ENCODE measurements around the gene DUSP10. TPM values are rescaled to one million over a fixed set of nuclear protein-coding genes. Genes with fewer than 3 reads are reported as not detected.
A peak's percentile ranks its signal among the peaks of the same experiment; 100 is the strongest.

Gene DUSP10
- total and polyA plus RNA-seq, 2 experiments from 2014 or later = 13.8 to 25.4 TPM

GRCh38 chr1:221765527-221765926, 23.6 kb upstream of the DUSP10 start:
- no peaks in the 10 kb centered on the region for H3K9me3 ChIP-seq (ENCODE audit: low read depth)
- no peak for TF ChIP-seq CTCF (IDR thresholded peaks at IDR 0.05; ENCODE audit: low read depth, low read length)
- H3K4me3 ChIP-seq = no peak overlapping the region
- DNase-seq (ENCODE audit: low read depth in 1 of 2, low spot score in 1 of 2) = peak in 1 of 2 donors; percentile 2
- no peaks in the 10 kb centered on the region for H3K4me1 ChIP-seq (ENCODE audit: low read depth)
- no peaks in the 10 kb centered on the region for H3K36me3 ChIP-seq
- H3K27ac ChIP-seq = no peak overlapping the region
- H3K27me3 ChIP-seq = no peaks in the 10 kb centered on the region

- peak in 1 of 2 donors; percentile 25 for DNase-seq (ENCODE audit: low read depth in 1 of 2, low spot score in 1 of 2)
- no peak for TF ChIP-seq CTCF (IDR thresholded peaks at IDR 0.05; ENCODE audit: low read depth, low read length)
- Histone ChIP-seq H3K4me1 (ENCODE audit: low read depth) (no peaks in the 10 kb centered on the region), H3K4me3 (no peak overlapping the region), H3K27me3 (no peaks in the 10 kb centered on the region), H3K9me3 (ENCODE audit: low read depth) (no peaks in the 10 kb centered on the region), H3K27ac (no peak overlapping the region), H3K36me3 (no peaks in the 10 kb centered on the region)
These were observed 20.2 kb upstream of the DUSP10 start for GRCh38 chr1:221762121-221762520.

GRCh38 chr1:221761354-221762002, 19.6 kb upstream of the DUSP10 start:
- Histone ChIP-seq H3K4me3 (no peak overlapping the region), H3K36me3 (no peaks in the 10 kb centered on the region), H3K27ac (no peak overlapping the region), H3K27me3 (no peaks in the 10 kb centered on the region), H3K4me1 (ENCODE audit: low read depth) (no peaks in the 10 kb centered on the region), H3K9me3 (ENCODE audit: low read depth) (no peaks in the 10 kb centered on the region)
- no peak for DNase-seq (ENCODE audit: low read depth in 1 of 2, low spot score in 1 of 2)
- TF ChIP-seq CTCF (IDR thresholded peaks at IDR 0.05; ENCODE audit: low read depth, low read length) = no peak

GRCh38 chr1:221760911-221761310, 19.0 kb upstream of the DUSP10 start:
- H3K36me3 ChIP-seq = no peaks in the 10 kb centered on the region

GRCh38 chr1:221759436-221759835, 17.5 kb upstream of the DUSP10 start:
- Histone ChIP-seq H3K9me3 (ENCODE audit: low read depth) (no peaks in the 10 kb centered on the region), H3K27ac (no peak overlapping the region), H3K27me3 (no peaks in the 10 kb centered on the region), H3K36me3 (no peaks in the 10 kb centered on the region), H3K4me1 (ENCODE audit: low read depth) (no peaks in the 10 kb centered on the region), H3K4me3 (no peak overlapping the region)
- TF ChIP-seq CTCF (IDR thresholded peaks at IDR 0.05; ENCODE audit: low read depth, low read length) = no peak
- peak in 1 of 2 donors; percentile 22 for DNase-seq (ENCODE audit: low read depth in 1 of 2, low spot score in 1 of 2)

More at GRCh38 chr1:221760911-221761310, 19.0 kb upstream of the DUSP10 start:
- Histone ChIP-seq H3K4me3 (no peak overlapping the region), H3K4me1 (ENCODE audit: low read depth) (no peaks in the 10 kb centered on the region), H3K9me3 (ENCODE audit: low read depth) (no peaks in the 10 kb centered on the region), H3K27ac (no peak overlapping the region), H3K27me3 (no peaks in the 10 kb centered on the region)
- DNase-seq (ENCODE audit: low read depth in 1 of 2, low spot score in 1 of 2) = peak in 1 of 2 donors; percentile 2
- no peak for TF ChIP-seq CTCF (IDR thresholded peaks at IDR 0.05; ENCODE audit: low read depth, low read length)
